Measurements from ENCODE around the gene RFX4. TPM values are rescaled to one million over a fixed set of nuclear protein-coding genes. Genes with fewer than 3 reads are reported as not detected.

Gene RFX4
- total RNA-seq, 4 donors from 2014 or later, result not detected

DNA sequence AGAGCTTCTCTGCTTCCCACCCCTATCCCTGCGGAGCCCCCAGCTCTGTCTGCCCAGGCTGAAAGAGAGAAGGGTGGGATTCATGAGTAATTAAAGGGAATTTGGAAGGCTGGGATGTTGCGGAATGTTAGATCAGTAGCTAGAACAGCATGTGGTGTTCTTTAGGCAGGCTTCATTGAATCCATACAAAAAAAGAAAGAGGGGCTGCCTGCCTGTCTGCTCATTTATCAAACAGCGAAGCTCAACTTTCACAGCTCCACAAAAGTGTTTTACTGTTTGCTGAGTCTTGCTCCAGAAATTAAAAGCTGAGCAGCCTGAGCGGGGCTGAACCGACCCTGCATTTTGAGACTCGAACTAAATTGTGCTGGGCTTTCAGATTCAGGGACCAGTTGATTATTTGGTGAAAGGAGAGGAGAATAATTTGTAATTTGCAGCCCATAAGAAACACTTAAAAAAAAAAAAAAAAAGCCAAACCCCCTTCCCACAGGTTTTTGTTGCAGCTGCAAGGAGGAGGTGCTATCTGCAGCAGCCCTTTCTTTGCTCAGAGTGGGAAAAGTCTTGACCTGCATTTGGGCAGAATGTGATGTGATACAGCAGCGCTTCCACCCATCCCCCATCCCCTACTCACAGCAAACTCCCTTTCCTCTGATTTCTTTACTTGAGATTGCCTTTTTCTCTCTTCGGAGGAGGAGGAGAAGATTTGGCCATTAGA is 89.7 kb downstream of the RFX4 start:
- intact Hi-C loops (cut with DNase I; ENCODE audit: low total_unique reads) (no loop called here), in situ Hi-C loops (cut with MboI; ENCODE audit: low pct_ligation_motif_present in 1 of 4, low pct_unique_long_range_greater_than_20kb in 1 of 4, low sequenced_read_pairs in 3 of 4) (no loop called here)
- TF ChIP-seq EP300 (IDR thresholded peaks at IDR 0.05; ENCODE audit: low read depth) (no peak), CTCF (IDR thresholded peaks at IDR 0.05) (no peak), POLR2A (IDR thresholded peaks at IDR 0.05) (no peak), POLR2AphosphoS5 (IDR thresholded peaks at IDR 0.05) (no peak)
- Histone ChIP-seq H3K27me3 (peaks cover 34% of the 10 kb centered on the region), H3K27ac (no peak overlapping the region), H3K4me3 (no peak overlapping the region), H3K4me1 (no peaks in the 10 kb centered on the region), H3K9me3 (no peaks in the 10 kb centered on the region), H3K36me3 (no peaks in the 10 kb centered on the region)
- no peak for DNase-seq
- 62 to 64% methylated on average over 7 to 8 of the region's 8 CpGs for WGBS, 2 donors (ENCODE audit: low coverage in 1 of 2)

DNA sequence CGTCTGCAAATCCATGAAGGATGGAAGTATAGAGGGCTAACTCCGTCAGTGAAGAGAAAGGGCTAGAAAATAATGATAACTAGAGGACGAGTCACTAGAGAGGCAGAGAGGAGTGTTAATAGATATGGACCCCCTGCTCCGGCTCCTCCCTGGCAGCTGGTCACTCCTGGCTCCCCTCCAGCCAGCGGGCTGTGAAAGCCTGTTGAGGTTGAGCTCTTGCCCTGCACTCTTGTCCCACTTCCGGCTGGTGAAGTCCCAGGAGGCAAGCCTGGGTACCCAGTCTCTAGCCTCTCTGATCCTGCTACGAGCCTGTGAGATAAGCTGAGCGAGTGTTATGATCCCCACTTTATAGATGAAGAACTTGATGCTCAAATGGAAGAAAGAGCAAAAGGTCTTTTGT is 90.3 kb downstream of the RFX4 start:
- Histone ChIP-seq H3K27ac (no peak overlapping the region), H3K27me3 (peaks cover 33% of the 10 kb centered on the region), H3K9me3 (no peaks in the 10 kb centered on the region), H3K4me1 (no peaks in the 10 kb centered on the region), H3K4me3 (no peak overlapping the region), H3K36me3 (no peaks in the 10 kb centered on the region)
- WGBS, 2 donors (ENCODE audit: low coverage in 1 of 2), result 62 to 73% methylated on average over 5 to 8 of the region's 8 CpGs
- intact Hi-C loops (cut with DNase I; ENCODE audit: low total_unique reads), result no loop called here
- TF ChIP-seq POLR2A (IDR thresholded peaks at IDR 0.05), result no peak
- TF ChIP-seq EP300 (IDR thresholded peaks at IDR 0.05; ENCODE audit: low read depth), result no peak
- no peak for TF ChIP-seq CTCF (IDR thresholded peaks at IDR 0.05)
- TF ChIP-seq POLR2AphosphoS5 (IDR thresholded peaks at IDR 0.05), result no peak
- in situ Hi-C loops (cut with MboI; ENCODE audit: low pct_ligation_motif_present in 1 of 4, low pct_unique_long_range_greater_than_20kb in 1 of 4, low sequenced_read_pairs in 3 of 4), result no loop called here
- no peak for DNase-seq

DNA sequence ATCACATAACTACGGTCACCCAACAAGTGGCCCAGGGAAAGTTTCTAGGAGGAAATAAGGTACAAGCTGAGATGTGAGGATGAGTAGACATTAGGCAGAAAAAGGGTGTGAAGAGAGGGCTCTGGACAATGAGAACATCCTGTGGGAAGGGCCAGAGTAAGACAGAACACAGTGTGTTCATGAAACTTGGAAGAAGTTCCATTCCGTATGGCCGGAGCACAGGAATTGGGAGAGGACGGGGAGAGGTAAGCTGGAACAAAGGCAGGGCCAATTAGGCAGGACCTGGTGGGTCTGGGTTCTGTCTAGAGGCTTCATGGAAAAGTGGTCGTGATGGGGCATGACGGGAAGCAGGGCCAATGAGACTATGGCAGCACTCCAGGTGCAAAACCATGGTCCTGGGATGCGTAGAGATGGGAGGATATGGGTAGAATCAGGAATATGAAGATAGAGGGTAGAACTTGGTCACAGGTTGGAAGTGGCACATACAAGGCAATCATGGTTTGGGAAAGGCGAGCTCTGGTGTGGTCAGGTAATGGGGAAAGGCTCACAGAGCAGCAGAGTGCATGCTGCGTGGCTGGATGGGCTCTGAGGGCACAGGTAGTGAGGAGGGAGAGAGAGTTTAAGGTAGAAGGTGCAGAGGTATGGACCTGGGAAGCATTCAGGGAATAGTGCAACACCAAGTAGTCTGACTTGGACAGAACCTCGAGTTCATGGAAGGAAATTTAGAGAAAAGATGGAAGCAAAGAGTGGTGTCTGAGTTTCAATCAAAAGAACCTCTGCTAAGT is 93.0 kb downstream of the RFX4 start:
- WGBS, 2 donors (ENCODE audit: low coverage in 1 of 2), result 74 to 85% methylated on average over 8 to 10 of the region's 10 CpGs
- intact Hi-C loops (cut with DNase I; ENCODE audit: low total_unique reads) (no loop called here), in situ Hi-C loops (cut with MboI; ENCODE audit: low pct_ligation_motif_present in 1 of 4, low pct_unique_long_range_greater_than_20kb in 1 of 4, low sequenced_read_pairs in 3 of 4) (no loop called here)
- TF ChIP-seq POLR2A (IDR thresholded peaks at IDR 0.05), result no peak
- TF ChIP-seq CTCF (IDR thresholded peaks at IDR 0.05), result no peak
- no peak for TF ChIP-seq POLR2AphosphoS5 (IDR thresholded peaks at IDR 0.05)
- no peak for TF ChIP-seq EP300 (IDR thresholded peaks at IDR 0.05; ENCODE audit: low read depth)
- H3K4me1 ChIP-seq, result no peaks in the 10 kb centered on the region
- no peak overlapping the region for H3K4me3 ChIP-seq
- peaks cover 30% of the 10 kb centered on the region for H3K27me3 ChIP-seq
- H3K27ac ChIP-seq, result no peak overlapping the region
- no peaks in the 10 kb centered on the region for H3K36me3 ChIP-seq
- DNase-seq, result no peak
- no peaks in the 10 kb centered on the region for H3K9me3 ChIP-seq

DNA sequence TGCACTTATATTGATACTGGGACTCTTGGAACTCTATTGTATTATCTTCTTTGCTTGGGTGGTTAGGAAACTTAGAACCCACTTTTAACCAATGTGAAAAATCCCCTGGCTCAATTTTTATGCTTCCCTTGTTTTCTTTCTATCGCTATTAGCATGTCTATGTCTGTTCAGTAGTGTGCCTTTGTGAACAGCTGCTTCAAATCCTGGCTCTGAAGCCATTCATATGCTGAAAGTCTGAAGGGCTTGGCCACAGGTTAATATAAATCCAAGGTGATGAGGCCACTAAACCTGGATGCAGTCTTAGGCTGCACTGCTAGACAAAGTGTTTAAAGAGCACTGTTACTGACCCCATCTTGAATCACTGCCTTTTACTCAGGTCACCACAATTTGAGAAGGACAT is 96.8 kb downstream of the RFX4 start:
- Histone ChIP-seq H3K36me3 (no peaks in the 10 kb centered on the region), H3K4me3 (no peak overlapping the region), H3K4me1 (no peaks in the 10 kb centered on the region), H3K9me3 (no peaks in the 10 kb centered on the region), H3K27me3 (peaks cover 2% of the 10 kb centered on the region), H3K27ac (no peak overlapping the region)
- TF ChIP-seq POLR2A (IDR thresholded peaks at IDR 0.05), result no peak
- no peak for TF ChIP-seq EP300 (IDR thresholded peaks at IDR 0.05; ENCODE audit: low read depth)
- no peak for TF ChIP-seq POLR2AphosphoS5 (IDR thresholded peaks at IDR 0.05)
- TF ChIP-seq CTCF (IDR thresholded peaks at IDR 0.05), result no peak
- intact Hi-C loops (cut with DNase I; ENCODE audit: low total_unique reads), result no loop called here
- in situ Hi-C loops (cut with MboI; ENCODE audit: low pct_ligation_motif_present in 1 of 4, low pct_unique_long_range_greater_than_20kb in 1 of 4, low sequenced_read_pairs in 3 of 4), result no loop called here
- WGBS, 2 donors (ENCODE audit: low coverage in 1 of 2), result 60 to 68% methylated on average over 1 of the region's 1 CpG
- DNase-seq, result no peak
